Measurements from ENCODE around the gene TTC17.
A peak's percentile ranks its signal among the peaks of the same experiment; 100 is the strongest.
"Not testable (repeated sequence)": the region's sequence is repeated elsewhere in the genome, so short reads cannot be mapped to it uniquely, and the experiment has no call there.

The TTC17 gene

DNA sequence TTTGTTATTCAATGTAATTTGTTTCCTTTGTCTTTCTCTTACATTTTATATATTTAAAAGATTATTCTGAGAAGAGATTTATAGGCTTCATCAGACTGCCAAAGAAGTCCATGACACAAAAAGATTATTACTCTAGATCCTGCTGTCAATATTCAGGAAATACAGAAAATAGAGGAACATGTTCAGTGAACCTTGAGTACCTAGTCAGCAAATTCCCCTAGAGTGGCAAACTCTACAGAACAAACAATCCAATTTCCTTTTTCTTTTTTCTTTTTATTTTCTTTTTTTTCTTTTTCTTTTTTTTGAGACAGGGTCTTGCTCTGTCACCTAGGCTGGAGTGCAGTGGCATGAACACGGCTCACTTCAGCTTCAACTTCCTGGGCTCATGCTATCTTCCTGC, 23.9 kb downstream of the TTC17 start:
- DNase-seq = no peak

DNA sequence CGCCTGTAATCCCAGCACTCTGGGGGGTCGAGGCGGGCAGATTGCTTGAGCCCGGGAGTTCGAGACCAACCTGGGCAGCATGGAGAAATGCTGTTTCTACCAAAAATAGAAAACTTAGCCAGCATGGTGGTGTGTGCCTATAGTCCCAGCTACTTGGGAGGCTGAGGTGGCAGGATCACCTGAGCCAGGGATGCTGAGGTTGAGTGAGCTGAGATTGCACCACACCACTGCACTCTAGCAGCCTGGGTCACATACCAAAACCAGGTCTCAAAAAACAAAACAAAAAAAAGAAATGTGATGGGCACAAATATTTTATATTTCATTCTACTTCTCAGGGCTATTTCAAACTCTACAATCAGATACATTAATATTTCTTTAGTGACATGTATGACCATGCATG, 25.7 kb downstream of the TTC17 start:
- no peak for DNase-seq

DNA sequence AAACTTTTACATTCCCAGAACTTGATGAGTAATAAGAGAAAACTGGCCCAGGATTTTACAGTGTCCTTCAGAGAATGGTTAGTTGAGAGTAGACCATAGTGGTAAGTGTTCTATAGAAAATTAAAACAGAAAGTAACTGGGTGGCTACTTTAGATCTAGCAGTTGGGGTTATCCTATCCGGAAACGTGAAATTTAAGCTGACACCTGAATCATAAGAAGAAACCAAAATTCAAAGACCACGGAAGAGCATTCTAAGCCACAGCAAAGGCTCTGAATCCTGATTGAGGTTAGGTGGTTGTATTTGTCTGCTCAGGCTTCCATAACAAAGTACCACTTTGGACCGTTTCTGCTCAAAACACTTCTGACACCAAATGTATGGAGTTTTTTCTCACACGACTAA, 34.0 kb downstream of the TTC17 start:
- no peak for DNase-seq

DNA sequence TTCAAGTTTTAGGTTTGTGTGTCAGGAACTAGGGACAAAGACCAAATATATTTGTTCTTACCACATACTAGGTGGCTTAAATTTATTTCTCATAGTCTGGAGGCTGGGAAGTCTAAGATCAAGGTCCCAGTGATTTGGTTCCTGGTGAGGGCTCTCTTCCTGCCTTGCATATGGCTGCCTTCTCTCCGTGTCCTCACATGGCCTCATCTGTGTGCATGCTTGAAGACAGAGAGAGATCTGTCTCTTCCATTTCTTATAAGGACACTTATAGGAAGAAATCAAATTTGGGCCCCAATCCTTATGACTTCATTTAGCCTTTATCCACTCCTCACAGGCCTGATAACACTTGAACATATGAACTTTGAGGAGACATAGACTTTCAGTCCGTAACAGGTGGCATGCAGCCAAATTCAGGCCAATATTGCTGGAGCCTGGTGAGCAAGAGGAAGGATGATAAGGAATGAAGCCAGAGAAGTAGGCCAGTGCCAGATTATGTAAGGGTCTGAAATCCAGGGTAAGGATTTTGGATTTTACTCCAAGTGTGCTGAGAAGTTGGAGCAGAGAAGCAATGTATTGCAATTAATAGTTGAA, 35.1 kb downstream of the TTC17 start:
- no peak for DNase-seq

DNA sequence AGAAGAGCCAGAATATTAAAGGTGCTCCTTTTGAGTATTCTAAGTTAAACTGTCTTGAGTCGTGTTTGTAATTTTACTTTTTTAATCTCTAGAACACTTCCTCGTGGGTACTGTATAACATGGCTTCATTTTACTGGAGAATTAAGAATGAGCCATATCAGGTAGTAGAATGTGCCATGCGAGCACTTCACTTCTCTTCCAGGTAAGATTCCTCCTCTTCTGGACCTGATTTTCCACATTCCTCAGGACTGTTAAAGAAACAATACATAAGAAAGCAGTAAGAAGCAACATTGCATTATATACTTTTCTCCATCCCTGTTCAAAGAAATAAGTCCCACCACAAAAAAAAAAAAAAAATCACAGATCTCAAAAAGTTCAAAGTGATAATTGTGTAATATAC, 37.9 kb downstream of the TTC17 start:
- DNase-seq = no peak

DNA sequence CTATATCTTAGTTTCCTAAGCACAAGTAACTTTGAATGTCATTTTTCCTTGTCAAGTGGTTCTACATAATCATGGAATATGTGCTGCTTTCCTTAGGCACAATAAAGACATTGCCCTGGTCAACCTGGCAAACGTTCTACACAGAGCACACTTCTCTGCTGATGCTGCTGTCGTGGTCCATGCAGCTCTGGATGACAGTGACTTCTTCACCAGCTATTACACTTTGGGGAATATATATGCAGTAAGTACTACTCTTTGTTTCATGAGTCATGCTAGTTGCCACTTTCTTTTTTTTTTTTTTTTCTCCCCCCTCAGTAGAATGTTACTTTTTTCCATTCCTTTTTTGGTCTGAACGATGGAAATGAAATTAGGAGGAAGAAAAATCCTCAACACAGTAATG, 38.5 kb downstream of the TTC17 start:
- DNase-seq = no peak

DNA sequence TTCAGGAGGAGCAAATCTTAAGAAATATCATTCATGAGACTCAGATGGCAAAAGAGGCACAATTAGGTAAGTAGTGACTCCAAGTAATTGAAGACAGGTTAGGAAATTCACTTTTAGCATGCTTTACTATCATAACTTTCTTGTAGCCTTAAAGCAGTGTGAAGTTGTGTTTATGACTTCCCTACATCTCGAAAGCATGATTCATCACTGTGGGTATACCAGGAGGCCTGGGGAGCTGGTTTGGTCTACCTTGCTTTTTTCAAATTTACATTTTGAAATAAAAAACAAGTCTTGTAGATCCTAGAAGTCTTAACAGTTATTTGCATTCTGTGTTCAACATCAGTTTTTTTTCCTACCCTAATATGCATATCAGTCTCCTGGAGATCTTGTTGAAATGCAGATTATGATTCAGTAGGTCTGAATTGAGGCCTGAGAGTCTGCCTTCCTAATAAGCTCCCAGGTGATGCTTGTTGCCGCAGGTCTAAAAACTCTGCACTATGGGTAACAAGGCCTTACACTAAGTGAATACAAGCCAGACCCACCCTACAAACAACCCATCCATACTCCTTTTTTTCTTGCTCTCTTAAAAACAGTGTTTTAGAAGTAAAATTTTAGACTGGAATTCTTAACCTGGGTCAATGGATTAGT, 41.4 kb downstream of the TTC17 start:
- DNase-seq = no peak

DNA sequence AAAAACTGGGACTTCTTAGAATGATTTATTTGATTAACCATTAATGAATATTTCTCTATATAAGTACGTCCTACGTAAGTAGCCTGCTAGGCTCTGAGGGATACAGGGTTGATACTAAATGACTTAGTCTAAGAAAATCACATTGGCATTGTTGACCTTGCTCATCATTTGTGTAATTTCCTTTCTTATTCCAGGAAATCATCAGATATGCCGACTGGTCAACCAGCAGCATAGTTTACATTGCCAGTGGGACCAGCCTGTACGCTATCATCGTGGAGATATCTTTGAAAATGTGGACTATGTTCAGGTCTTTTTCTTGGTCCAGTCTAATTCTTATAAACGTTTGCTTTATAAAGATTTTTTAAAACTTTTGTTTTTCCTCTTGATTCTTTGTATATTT, 42.5 kb downstream of the TTC17 start:
- no peak for DNase-seq

DNA sequence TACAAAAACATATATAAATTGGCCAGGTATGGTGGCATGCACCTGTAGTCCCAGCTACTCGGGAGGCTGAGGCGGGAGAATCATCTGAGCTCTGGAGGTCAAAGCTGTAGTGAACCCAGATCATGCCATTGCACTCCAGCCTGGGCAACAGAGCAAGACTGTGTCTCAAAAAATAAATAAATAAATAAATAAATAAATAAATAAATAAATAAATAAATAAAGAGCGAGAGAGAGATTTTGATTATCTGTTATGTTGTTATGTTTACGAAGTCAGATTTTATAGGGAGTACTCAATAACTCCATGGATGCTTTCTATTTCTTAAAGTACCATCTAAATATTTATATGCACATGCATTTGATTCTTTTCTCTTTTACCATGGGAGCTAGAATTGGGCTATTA, 43.1 kb downstream of the TTC17 start:
- not testable (repeated sequence) for DNase-seq

DNA sequence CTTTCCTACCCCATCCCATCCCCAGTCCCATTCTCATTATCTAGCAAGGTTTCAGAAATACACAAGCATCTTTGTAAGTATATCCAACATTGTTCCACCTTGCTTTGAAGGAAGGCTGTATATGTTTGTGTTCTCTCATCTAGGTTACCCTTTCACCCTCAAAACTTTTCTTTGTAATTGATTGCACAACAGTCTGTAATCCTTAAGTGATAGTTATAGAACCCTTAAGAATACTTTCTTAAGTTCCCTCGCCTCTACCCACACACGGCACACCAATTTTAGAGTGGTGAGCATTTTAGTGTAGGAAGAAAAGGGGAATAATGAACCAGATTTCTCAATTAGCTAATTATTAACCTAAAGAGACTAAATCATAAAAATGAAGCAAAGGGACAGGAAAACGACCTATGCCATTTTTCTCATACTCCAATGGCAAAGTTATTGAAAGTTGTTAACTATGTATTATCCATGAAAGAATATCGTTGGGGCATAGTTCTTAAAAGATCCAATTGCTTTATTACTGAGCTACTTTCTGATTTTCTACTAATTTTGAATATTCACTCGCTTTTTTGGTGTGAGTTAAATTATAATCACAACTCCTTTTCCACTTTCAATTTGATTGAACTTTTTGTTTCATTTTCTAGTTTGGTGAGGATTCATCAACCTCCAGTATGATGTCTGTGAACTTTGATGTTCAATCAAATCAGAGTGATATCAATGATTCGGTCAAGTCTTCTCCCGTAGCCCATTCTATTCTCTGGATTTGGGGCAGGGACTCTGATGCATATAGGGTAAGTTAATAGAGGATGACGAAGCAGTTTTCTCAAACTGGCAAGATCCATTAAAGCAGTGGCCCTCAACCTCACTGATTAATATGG, 44.9 kb downstream of the TTC17 start:
- DNase-seq = no peak

DNA sequence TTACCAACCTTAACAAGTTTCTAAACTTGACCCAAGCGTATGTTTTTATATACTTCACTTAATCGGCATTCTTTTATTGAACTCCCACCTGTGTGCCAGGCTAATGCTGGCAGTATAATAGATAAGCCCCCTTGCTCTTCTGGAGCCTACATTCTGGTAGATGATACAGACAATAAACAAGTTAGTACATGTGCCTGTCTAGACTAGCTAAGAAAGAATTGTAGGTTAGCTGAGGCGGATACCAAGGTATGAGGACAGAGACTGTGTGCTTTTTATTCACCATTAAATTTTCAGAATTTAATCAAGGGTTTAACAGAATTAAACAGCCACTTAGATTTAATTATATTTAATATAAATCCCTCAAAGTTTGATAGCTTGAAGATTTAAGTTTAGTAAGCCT, 45.7 kb downstream of the TTC17 start:
- no peak for DNase-seq

DNA sequence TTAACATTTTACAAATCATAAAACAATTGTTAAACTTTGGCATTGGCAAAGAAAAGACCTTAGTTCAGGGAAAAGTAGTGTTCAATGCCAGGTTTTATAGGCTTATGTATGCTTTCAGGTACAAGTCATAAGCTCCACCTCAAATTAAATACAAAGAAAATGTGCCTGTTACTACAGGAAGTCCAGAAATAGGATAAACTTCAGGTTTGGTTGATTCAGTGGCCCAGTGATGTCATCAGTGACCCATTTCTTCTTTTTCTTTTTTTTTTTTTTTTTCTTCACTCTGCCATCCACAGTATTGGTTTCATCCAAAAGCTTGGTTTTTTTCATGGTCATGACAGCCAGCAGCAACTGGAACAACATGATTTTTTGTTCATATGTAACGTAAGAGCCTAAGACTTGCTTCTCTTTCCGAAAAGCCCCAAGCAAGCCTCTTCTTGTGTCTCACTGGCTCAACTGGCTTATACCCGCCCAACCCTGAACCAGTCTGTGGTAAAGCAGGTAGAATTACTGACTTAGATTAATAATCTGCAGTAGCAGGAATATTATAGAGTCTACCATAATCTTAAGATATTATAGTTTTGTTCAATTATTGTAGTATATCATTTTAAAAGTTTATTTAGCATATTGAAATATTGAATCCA, 46.2 kb downstream of the TTC17 start:
- no peak for DNase-seq

DNA sequence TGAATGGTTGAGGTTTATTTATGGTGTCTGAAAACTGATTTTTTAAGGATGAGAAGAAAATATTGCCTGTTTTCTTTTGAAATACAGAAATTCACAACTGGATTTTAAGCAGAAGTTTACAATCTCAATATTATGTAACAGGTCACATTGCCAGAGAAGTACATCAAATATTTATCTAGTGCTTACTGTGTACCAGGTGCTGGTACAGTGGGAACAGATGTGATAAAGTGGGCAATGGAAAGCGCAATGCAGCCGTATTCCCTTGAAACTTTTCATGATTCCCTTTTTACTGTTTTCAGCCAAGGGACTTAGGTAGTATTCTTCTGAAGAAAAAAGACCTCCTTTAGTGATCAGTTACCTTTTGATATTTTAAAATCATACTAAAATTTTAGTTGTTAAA, 49.6 kb downstream of the TTC17 start:
- no peak for DNase-seq

DNA sequence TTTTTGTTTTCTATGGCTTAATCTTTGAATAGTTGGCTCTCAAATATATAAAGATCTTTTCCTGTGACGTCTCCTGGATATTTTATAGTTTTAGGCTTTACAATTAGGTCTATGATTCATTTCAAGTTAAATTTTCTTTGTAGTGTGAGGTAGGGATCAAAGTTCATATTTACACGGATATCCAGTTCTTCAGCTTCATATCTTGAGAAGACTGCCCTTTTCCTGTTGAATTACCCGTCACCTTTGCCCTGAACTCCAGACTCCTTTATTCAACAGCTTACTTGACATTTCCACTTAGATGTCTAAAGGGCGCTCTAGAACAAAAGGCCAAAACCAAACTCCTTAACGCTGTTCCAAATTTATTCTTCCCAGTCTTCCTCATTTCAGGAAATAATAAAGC, 51.7 kb downstream of the TTC17 start:
- DNase-seq = no peak

DNA sequence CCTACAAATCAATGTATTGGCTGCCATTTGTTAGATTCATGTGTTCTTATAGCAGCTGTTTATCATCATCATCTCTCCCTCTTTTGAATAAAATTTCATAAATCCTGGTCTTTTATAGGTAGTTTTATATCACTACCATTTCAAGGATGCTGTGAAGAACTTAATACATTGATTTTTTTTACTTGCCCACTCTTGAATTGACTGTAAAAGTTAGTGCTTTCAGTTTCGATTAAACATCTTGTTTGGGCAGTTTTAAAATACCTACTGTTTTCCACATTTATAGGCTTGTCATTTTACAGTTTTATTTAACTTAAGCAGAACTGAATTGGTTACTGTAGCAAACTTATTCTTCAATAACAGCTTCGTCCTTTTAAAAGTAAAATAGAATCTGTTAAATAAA, 59.5 kb downstream of the TTC17 start:
- DNase-seq = no peak

DNA sequence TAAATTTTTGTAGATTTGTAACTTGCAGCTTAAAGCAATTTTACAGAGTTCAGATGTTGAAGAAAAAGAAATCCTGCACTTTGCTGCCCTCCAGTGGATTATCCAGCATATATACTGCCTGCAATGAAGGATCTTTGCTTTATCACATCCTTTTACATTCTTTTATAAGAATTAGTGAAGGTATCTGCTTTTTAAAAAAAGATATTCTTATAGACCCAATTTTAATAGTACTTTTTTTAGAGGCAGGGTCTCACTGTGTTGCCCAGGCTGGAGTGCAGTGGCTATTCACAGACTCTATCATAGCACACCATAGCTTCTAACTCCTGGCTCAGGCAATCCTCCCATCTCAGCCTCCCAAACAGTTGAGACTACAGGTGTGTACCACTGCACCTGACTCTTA, 60.7 kb downstream of the TTC17 start:
- peak; percentile 3 for DNase-seq

DNA sequence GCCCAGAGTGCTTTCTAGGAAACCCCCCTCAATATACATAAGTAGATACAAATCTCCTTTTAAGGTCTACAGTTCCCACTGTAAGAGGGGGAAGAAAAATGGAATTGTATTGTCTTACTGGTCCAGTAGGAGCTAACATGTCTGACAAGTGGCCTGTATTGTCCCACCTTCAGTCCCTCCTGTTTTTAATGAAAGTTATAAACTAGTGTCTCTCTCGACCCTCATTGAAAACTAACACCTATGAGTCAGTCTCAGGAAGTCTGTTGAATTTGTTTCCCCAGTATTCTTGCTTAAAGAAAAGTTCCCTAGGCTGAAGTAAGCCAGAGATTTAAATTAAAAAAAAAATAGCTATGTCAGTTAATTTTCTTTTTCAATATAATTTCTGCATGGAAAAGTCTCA, 69.3 kb downstream of the TTC17 start:
- no peak for DNase-seq

DNA sequence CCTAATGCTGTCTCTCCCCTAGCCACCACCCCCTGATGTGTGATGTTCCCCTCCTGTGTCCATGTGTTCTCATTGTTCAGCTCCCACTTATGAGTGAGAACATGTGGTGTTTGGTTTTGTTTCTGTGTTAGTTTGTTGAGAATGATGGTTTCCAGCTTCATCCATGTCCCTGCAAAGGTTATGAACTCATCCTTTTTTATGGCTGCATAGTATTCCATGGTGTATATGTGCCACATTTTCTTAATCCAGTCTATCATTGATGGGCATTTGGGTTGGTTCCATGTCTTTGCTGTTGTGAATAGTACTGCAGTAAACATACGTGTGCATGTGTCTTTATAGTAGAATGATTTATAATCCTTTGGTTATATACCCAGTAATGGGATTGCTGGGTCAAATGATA, 72.2 kb downstream of the TTC17 start:
- not testable (repeated sequence) for DNase-seq

DNA sequence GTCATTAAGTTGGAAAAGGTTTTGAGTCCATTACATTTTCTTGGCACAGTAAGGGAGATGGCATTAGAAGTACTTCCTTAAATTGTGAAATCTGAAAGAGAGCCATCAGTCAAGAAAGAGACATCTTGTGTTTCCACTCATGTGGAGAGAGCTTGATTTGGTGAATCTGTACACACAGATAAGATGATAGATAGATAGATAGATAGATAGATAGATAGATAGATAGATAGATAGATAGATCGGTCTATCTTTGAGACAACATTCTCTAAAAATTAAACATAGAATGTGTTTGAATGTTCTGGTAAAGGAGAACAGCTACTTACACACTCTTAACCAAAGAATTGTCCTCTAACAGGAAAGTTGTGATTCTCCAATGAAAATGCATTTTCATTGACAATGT, 76.2 kb downstream of the TTC17 start:
- DNase-seq = no peak

DNA sequence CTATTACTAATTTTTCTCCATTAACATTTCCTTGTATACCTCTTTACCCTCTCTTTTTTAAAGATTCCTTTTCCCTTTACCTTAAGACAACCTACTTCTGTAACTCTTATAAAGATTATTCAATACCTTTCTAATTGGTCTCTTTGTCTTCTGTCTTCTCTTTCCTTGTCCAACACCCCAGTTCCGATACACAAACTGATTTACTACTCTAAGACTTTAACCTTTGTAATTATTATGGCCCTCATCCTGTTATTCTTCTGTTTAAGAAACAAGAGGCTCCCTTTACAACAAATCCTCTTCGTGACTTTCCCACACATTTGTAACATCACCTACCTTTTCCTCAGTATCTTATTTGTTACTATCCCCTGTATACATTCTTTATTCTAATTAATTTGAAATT, 81.8 kb downstream of the TTC17 start:
- DNase-seq = no peak

DNA sequence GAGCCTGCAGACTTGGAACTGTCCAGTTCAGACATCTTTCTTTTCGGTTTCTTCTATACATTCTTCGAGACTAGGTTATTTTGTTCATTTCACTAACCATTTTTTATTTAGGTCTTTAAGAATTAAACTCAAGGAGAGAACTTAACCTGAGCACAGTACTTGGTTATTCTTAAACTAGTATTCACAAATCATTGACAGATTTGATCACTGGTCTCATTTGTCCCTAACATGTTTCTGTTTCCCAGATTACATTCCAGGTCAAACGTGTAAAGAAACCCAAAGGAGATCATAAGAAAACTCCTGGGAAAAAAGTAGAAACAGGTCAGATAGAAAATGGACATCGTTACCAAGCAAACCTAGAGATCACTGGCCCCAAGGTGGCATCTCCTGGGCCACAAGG, 85.1 kb downstream of the TTC17 start:
- no peak for DNase-seq

DNA sequence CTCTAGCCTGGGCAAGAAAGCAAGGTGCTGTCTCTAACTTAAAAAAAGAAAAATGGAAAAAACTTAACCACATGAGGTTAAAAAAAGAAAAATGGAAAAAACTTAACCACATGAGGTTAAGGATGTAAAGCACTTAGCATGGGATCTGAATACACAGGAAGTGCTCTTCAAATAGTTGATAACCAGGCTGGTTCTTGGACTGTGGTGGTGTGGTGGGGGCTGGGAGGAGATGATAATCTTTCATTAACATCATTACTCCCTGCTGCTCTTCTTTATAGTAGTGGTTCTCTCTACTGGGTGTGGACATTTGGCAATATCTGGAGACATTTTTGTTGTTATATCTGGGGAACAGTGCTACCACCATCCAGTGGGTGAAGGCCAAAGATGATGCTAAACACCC, 88.4 kb downstream of the TTC17 start:
- no peak for DNase-seq

DNA sequence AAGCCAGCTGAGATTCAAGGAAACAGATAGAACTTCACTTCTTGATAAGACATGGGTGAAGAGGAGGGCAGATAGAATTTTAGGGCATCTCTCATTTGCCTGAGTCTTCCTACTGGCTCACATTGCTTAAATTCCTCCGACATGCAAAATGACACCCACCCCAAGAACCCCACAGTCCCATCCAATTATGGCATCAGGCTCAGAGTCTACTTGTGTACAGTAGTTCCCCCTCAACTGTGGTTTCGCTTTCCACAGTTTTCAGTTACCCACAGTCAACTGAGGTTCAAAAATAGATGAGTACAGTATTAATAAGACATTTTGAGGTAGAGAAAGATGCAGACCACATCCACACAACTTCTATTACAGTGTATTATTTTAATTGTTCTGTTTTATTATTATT, 99.8 kb downstream of the TTC17 start:
- no peak for DNase-seq

DNA sequence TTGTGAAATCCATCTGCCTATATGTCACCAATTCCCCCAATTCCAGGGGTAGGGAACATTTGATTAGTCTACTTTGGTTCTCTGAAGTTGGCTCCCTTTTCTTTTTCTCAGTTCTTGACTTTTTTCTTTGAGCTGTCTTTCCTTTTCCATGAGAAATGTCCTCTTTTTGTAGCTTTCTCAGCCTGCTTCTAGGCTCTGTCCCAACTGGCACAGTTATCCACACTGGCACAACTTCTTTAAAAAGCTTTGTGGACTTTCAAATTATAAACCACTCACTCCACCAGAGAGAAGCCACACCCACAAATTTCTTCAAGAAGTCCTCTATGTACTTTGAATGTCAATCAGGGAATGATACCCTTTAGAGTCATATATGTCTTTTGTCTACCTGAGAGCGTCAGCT, 100.5 kb downstream of the TTC17 start:
- no peak for DNase-seq
